HG02571 (cell line): Measurements from ENCODE around the gene NTN1.
"Not testable (repeated sequence)": the region's sequence is repeated elsewhere in the genome, so short reads cannot be mapped to it uniquely, and the experiment has no call there.

Experiments
- ATAC-seq: cut with Tn5 transposase; IDR thresholded peaks from one replicate; pipeline ENCODE4 v1.9.1; 2021; ENCODE audit warnings: mild to moderate bottlenecking, moderate library complexity; ENCODE audit not compliant: unreplicated experiment

NTN1 gene

DNA sequence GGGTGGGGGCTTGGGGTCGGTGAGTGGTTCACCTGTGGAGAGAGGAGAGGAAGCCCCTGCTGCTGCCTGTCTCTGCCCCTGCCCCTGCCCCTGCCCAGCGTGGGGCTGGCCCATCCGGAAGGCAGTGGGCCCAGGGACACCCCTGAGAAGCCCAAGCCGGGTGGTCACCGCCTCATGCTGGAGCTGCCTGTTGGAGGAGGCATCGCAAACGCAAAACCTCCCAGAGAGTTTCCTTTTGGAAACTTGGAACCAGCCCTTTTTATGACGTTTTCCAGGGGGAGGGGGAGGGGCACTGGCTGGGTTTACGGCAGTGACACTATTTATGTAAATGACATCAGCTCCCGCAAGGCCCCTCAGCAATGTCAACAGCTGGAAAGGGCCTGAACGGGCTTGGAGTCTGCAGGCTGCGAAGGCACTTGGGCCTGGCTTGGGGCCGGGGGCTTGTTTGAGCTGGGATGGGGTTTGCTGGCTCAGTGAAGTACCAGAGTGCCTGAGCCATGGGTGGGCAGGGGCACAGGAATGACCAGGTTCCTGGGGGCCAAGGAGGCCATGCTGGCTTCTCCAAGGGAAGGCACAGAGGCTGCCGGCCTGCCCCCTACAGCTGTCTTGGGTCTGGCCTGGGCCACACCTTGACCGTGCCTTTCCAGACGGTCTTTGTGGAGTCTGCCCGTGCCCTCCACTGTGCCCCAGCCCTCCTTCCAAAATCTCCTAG lies 219.5 kb downstream of the NTN1 start:
- ATAC-seq: no peak

DNA sequence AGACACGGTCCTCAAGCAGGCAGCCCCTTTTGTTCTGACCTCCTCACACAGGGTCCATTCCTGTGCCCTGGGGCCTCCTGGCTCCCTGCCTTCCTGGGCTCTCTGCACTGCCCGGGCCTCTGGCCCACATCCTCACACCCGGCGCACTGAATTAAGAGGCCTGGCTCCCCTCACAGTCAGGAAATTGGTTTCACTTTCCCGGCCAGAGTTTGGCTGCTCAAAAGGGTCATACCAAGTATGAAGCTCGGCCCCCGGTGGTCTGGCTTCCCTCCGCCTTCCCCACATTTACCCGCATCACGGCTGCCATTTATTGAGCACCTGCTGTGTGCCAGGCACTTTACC lies 220.0 kb downstream of the NTN1 start:
- ATAC-seq: no peak

DNA sequence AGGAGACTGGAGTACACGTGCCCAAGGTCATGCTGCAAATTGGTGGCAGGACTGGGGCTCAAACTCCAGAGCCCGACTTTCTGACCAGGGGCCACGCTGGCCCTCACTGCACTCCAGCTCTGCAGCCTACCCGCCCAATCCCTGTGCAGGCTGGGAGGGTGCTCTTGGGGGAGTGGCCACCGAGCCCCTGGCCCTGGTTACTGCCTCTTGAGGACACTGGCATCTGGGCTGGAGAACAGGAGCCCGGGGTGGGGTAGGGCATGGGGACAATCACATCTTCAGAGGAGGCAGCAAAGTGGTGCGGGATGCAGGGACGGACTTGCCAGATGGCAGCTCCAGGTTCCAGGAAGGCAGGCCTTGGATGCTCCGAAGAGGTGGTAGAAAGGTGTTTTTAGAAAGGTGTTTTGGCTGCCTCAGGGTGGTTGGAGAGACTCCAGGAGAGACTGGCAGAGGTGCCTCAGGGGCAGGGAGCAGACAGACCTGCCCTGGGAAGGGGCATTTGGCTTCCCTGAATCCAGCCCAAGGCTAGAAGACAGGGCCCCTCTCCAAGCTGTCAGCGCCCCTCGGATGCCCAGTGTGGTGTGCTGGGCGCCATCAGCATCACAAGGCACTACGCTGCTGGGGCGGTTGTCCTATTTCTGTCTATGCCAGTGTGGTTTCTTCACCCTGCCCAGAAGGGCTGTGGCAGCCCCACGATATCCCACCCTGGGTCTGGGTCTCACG lies 220.6 kb downstream of the NTN1 start:
- ATAC-seq: no peak

DNA sequence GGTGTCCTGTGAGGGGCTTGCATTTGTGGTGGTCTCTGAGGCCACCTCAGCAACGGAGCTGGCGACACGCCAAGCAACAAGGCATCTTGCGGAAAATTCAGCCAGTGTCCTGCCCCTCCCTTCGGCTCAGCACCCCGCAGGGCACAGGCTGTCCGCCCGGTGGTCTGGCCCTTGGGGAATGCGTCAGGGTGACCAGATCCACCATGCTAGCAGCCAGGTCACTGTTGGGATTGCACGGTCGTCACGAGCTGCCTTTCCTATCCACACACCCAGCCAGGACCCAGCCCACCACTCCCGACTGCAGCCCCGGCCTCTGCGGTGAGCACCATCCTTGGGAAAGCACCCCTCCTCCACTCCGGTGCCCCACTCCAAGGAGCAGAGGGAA lies 221.2 kb downstream of the NTN1 start:
- no peak for ATAC-seq

DNA sequence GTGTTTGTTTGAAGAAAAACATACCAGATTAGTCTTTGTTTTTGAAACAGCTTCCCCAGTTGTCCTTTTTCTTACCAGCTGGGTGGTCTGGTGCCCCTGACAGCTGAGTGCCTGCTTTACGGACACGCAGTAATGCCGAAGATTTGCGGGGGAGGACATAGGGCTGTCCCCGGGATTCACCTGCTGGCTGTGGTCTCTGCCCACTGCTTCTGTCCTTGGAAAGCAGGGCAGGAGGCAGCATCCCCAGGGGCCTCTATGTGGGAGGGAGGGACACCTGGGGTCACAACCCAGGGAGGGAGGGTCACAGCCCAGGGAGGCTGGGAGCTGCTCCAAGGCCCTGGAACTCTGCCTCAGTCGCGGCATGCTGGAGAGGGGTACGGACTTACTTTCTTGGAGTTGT lies 221.7 kb downstream of the NTN1 start:
- ATAC-seq: no peak

DNA sequence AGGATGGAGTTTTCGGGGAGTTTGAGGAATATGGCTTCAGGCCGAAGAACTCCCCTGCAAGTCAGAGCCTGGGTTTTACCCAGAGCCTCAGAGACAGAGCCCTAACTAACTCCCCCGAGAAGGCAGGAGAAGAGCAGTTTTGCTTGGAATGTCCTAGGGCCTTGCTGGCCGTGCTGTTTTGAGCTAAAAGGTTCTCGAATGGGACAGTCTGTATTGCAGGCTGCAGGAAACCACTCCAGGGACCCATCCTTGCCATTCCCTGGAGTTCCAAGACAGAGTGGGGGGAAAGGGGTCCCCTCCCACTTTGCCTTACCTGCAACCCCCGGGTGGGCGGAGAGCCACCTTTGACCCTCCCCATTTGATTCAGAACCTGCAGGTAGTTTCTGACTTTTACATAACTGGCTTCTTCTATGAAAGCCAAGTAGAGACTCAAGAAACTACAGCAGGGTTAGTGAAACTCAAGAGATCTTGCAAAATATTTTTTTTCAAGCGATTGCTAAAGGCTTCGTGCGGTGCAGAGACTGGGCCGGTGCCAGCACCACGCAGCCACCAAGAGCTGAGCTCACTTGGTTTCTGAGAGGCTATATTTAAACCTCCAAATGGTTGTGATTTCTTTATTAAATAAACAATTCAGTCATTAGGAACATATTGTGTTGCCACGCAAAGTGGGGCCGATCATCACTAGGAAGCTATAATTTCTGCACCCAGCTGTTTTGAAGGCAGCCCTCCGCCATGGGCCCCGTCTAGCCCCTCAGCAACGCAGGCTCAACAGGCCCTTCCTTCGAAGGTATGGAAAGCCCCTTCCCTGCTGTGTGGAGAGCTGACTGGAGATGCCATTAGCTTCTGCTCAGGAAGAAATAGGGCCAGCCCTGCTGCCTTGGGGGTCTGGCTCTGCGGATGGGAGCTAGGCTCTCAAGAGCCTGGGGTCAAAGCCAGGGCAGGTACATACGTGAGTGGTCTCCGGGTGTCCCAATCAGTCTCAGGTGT lies 223.0 kb downstream of the NTN1 start:
- ATAC-seq: no peak

DNA sequence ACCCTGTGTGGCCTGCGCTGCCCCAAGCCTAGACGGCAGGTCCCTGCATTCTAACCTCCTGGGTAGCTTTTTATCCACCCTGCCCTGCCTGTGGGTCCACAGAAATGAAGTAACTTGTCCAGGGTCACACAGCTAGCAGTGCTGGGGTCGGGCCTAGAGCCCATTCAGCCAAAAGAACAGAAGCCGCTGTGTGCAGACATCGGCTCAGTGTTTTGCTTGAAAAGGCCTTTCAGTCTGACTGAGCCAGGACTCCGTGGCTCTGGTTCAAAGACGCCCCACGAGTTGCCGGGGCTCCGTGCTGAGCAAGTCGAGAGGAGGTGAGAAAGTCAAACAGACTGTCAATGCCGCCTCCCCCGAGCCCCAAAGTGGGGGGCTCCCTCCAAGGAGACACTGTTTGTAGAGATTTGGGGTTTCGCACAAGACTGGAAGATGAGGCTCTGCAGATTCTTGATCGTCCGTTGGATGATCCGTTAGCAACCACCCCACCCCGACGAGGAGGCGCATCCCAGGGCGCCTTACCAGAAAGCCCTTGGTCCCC lies 226.2 kb downstream of the NTN1 start:
- no peak for ATAC-seq

DNA sequence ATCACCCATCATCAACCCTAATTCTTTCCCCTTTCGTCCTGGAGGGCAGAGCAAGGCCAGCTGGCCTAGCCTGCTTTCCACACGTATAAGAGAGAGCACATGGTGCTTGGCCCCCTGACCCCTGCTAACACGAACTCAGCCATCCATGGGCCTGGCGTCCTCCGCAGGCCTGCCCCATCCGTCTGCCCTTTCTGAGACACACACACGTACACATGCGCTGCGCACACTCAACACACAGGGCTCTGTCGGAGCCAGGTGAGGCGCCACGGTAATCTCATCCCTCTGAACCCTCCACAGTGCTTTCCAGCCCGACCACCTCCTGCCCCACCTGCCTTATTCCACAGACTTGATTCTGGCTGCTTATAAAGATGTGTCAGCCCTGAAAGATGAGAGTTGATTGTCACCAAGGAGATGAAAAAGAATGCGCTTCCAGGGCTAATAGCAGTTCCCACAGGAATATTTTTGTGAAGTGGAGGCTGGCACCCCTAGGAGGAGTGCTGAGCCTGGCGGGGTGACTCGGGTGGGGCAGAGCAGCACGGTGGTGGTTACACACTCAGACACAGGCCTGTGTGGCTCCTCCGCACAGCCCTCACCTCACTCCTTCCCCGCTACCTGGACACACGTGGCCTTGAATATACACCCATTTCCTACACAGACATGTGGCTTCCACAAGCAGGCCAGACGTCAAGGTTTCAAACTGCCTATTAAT lies 228.1 kb downstream of the NTN1 start:
- no peak for ATAC-seq

DNA sequence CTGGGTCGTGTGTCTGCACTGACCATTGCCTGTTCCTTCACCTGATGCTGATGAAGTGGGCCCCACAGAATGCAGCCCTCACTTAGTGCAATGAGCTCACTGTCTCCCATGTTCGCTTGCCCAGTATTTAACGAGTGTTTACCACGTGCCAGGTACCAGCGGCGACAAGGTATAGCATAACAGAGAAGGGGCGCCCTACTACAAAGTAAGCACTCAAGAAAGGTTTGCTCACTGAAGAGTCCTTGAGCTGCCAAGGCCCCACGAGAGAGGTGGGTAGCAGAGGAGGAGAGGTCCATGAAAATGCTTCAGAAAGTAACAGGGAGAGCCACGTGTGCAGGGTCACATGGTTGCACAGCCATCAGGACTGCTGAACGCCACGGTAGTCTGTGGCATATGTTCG lies 230.0 kb downstream of the NTN1 start:
- ATAC-seq: no peak

DNA sequence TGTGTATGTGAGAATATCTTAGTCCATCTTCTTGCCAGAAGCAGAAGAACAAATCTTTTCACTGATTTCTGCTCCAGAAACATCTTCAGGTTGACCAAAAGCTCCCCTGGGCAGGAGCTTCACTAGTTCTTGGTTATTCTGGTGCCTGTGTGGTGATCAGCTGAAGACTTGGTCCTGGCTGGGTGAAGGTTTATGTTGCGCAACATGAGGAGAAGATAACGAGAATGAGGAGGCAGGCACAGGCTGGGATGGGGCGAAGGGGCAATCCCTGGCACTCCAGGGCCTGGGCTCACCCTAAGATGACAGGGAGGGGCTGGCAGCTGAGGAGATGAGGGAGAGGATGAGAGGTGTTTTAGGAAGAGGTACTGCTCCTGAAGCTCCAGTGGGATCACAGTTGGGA lies 232.0 kb downstream of the NTN1 start:
- ATAC-seq: no peak

DNA sequence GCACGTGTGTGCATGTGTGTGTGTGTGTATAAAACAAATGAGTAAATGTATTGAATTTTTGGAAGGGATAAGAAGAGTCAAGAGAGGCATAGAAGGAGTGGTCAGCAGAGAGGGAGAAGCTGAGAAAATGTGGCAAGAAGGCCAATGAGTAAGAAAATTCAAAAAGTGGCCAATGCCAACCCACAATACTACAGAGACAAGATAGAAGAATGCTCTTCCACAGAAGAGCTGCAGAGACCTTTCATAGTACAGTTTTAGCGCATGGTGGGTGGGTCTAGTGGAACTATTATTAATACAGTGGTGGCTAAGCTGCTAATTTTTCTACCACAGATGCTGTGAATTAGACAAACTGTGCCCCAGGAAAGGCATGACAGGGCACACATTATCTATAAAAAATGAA lies 233.5 kb downstream of the NTN1 start:
- ATAC-seq: no peak

DNA sequence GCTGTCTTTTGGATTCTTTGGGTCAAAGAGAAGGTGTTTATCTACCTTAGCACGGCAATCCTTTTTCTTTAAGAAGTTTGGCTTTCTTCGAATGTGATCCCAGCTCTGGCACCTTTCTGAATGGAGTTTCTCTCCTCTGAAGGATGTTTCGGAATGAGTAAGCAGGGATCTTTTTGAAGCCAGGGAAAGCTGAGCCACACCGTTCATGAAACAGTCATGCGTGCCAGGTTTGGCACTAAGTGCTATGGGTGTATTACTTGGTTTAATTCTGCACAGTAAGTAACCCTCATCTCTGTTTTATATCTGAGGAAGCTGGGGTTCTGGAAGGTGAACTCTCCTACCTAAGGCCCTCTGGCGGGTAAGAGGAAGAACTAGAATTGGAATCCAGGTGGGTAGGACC lies 234.5 kb downstream of the NTN1 start:
- no peak for ATAC-seq

DNA sequence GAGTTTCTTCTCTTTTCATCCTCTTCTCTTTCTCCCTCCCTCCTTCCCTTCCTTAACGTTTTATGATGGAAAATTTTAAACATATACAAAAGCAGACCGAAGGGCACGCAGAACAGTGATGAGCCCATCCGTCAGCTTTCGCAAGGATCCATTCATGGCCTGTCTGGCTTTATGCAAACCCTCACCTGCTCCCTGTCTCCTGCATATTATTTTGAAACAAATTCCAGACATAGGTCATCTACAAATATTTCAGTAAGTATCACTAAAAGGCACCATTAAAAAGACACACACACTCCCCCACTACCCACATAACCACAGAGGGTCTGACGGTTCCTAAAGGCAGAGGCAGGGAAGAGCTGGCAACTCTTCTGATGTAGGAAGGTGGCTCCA lies 235.0 kb downstream of the NTN1 start:
- ATAC-seq: no peak

DNA sequence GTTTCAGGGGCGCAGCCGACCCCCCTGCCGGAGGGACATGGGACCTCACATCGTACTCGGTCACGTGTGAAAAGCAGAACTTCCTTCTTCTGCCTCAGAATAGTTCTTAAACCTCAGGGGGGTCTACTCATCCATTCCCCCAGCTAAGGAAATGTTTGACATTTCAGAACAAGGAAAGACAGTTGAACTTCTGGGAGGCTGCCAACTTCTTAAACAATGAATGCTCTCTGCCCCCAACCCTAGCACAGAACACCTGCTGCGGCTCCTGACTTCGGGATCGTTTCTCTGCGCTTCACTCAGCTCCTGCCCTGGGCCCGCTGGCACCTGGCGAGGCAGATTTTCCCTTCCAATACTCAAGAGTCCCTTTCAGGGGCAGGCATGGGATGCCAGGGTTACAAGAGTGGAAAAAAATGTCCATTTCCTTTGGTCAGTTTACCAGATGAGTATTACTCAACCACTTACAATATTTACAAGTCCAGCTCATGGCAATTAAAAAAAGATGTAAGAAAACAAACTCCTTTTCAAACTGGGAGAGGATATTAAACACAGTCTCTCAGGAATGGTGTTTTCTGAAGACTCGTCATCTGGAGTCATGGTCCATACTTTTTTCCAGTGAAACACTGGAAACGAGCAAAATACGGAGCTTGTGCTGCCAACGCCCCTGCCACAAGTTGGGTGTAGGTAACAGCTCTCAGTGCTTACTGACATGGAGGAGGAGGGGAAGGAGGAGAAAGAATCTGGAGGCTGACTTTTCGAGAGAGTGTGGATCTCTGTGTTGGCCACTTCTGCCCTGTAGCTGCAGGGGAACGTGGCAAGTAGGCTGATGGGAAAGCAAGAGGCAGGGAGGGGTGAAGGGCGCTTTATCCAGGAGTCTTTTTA lies 235.7 kb downstream of the NTN1 start:
- no peak for ATAC-seq

DNA sequence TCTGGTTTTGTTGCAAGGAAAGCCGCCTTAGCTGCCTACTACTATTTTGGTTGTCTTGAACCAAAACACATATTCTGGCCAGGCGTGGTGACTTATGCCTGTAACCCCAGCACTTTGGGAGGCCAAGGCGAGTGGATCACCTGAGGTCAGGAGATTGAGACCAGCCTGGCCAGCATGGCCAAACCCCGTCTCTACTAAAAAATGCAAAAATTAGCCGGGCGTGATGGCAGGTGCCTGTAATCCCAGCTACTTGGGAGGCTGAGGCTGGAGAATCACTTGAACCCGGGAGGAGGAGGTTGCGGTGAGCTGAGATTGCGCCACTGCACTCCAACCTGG lies 236.3 kb downstream of the NTN1 start:
- ATAC-seq: not testable (repeated sequence)

DNA sequence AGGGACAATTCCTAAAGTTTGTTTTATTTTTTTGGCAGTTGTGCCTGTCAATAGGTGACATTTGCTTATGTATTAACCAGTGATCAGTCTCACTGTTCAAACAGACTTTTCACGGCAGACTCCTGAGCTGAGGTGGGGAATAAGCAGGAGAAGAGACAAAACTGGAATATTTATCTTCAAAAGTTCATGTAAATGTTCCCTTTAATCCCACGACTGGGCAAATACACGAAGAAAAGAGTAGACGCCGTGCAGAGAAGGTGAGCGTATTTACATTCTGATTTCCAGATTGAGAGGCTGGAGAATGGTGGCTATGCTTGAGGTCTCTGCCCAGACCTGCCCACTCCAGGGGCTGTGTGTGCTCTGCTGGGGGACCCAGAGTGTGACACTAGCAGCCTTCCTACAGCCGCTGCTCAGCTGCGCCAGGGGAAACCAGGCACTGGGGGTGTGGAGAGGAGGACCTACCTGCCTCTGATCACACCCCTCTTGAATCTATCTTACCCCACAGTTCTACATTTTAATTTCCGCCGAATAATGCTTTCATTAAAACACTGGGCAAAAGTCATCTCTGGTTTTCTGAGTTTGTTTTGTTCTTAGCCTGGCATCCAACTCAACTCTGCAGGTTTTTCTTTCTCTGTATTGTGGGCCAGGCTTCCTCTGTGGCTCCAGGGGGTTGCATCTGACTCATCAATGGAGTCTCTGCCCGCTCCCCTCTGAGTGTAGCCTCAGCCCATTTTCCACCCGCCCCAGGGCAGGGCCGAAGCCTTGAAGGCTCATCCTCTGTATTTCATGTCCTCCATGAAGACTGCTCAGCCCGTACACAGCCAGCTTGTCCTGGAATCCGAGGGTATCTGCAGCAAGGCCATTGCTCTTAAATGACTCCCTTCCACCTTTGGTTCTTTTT lies 237.1 kb downstream of the NTN1 start:
- ATAC-seq: no peak

DNA sequence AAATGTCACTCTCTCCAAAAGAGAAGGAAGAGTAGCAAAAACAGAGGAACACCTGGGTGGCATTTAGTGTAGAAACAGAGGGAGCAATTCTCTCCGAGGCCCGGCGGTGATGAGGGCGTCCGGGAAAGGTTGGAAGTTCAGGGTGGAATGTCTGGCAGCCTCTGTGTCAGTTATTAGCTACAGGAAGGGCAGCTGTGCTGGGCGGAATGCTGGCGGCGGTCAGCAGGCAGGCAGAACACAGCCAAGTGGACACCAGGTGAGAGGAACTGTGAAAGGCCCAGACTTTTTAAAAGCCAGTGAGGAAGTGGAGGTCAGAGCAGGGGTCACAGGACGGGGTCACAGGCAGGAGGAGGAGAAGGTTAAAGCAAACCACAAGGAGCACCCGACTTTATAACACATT lies 238.1 kb downstream of the NTN1 start:
- ATAC-seq: no peak

DNA sequence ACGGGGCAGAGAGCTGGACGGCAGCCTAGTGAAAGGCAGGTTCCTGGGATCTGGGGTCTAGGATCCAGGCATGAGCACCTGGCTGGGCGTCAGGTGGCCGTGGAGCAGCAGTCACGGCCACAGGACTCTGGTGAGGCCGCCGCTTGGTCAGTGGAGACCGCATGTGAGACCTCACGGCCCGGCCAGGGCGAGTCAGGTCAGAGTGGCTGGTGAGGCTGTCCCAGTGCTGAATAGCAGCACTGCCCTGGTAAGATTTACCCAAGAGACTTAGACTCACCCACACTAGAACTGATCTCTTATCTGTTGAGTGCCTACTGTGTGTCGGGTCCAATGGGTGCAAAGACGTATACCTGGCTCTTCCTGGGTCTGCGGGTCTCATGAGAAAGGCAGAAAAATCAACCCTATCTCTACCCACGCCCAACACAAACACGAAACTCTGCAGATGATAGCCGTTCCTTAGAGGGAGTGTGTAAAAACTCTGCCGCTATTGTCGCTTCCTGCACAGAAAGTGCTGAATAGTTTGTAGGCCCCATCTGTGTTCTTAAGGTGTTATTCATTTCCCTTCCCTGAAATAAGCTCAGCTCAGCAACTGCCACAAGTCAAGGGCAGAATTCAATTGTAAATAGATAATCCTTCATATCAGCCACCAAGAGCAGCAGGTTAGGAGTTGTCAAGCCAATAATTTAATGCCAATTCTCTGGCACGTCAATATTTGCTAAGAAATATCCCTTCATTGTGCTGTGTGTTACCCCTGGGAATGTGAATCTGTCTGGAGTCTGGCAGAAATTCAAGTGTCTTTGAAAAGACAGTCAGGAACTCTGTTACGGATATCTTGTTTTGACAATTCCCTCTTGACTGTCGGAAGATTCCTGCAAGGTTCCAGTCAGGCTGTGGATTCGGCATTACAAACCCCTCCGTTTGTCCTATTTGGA lies 240.0 kb downstream of the NTN1 start:
- ATAC-seq: no peak
